ENCODE measurements around the gene C11orf68. TPM values are rescaled to one million over a fixed set of nuclear protein-coding genes. Genes with fewer than 3 reads are reported as not detected.
"Not testable (repeated sequence)": the region's sequence is repeated elsewhere in the genome, so short reads cannot be mapped to it uniquely, and the experiment has no call there.

The C11orf68 gene
- polyA plus RNA-seq, 1 experiment = 81.9 TPM

- CTCF ChIA-PET = interaction anchor here (1.3 kb wide), 1 partner anchor 246 kb away, joined by 3 read pairs; the partner anchor contains the start of gene KAT5
- DNase-seq (ENCODE audit: low read depth) = no peak
- TF ChIP-seq CTCF (IDR thresholded peaks at IDR 0.05; ENCODE audit: insufficient read depth, low read depth, low read length) = no peak
- 0 out of 2 replicates have a peak, but pooled peaks cover 2% of the 10 kb centered on the region for H3K27me3 ChIP-seq (ENCODE audit: control insufficient read depth, insufficient read depth, low read length)
- no peak overlapping the region for H3K4me3 ChIP-seq (ENCODE audit: low read depth, low read length)
- POLR2A ChIA-PET = no interaction called here
- H3K36me3 ChIP-seq (ENCODE audit: control insufficient read depth, insufficient read depth, low read length) = no peaks in the 10 kb centered on the region
Observed at GRCh38 chr11:65958291-65958690, 39.4 kb upstream of the C11orf68 start.

GRCh38 chr11:65954771-65955170 lies 35.9 kb upstream of the C11orf68 start:
- no peak for TF ChIP-seq CTCF (IDR thresholded peaks at IDR 0.05; ENCODE audit: insufficient read depth, low read depth, low read length)
- Histone ChIP-seq H3K27me3 (ENCODE audit: control insufficient read depth, insufficient read depth, low read length) (0 out of 2 replicates have a peak, but pooled peaks cover 2% of the 10 kb centered on the region), H3K4me3 (ENCODE audit: low read depth, low read length) (no peak overlapping the region), H3K36me3 (ENCODE audit: control insufficient read depth, insufficient read depth, low read length) (no peaks in the 10 kb centered on the region)
- ChIA-PET POLR2A (no interaction called here), CTCF (no interaction called here)
- no peak for DNase-seq (ENCODE audit: low read depth)

DNA sequence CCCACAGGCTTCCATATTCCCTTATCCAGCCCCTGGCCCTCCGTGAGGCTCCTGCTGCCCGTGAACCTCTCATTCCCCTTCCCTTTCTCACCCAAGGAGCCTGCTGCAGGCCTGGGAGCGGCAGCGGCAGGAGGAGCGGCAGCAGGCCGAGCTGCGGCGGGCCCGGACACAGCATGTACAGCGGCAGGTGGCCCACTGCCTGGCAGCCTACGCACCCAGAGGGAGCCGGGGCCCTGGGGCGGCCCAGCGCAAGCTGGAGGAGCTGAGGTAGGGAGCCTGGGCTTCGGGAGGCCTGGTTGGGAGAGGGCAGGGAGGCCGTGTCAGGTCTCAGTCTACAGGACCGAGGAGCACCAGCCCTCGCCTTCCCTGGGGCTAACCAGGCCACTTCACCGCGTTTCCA lies 34.6 kb upstream of the C11orf68 start:
- ChIA-PET POLR2A (no interaction called here), CTCF (interaction anchor here (0.7 kb wide), 1 partner anchor 9 kb away, joined by 3 read pairs; no protein-coding TSS in a partner anchor)
- H3K36me3 ChIP-seq (ENCODE audit: control insufficient read depth, insufficient read depth, low read length) = no peaks in the 10 kb centered on the region
- H3K4me3 ChIP-seq (ENCODE audit: low read depth, low read length) = no peak overlapping the region
- no peak for TF ChIP-seq CTCF (IDR thresholded peaks at IDR 0.05; ENCODE audit: insufficient read depth, low read depth, low read length)
- no peak for DNase-seq (ENCODE audit: low read depth)
- H3K27me3 ChIP-seq (ENCODE audit: control insufficient read depth, insufficient read depth, low read length) = 0 out of 2 replicates have a peak, but pooled peaks cover 2% of the 10 kb centered on the region

DNA sequence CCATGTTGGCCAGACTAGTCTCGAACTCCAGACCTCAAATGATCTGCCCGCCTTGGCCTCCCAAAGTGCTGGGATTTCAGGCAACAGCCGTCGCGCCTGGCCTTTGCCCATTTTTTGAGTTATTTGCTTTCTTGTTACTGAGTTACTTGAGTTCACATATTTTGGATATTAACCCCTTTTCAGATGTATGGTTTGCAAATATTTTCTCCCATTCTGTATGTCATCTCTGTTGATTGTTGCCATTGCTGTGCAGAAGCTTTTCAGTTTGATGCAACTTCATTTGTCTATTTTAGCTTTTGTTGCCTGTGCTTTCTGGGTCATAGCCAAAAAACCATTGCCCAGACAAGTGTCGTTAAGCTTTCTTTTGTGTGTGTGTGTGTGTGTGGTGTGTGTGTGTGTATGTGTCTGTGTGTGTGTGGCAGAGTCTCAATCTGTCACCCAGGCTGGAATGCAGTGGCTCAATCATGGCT lies 33.2 kb upstream of the C11orf68 start:
- no peak for DNase-seq (ENCODE audit: low read depth)
- Histone ChIP-seq H3K36me3 (ENCODE audit: control insufficient read depth, insufficient read depth, low read length) (no peaks in the 10 kb centered on the region), H3K27me3 (ENCODE audit: control insufficient read depth, insufficient read depth, low read length) (0 out of 2 replicates have a peak, but pooled peaks cover 2% of the 10 kb centered on the region), H3K4me3 (ENCODE audit: low read depth, low read length) (no peak overlapping the region)
- POLR2A ChIA-PET = no interaction called here
- no peak for TF ChIP-seq CTCF (IDR thresholded peaks at IDR 0.05; ENCODE audit: insufficient read depth, low read depth, low read length)
- CTCF ChIA-PET = interaction anchor here (0.8 to 1.4 kb wide), 2 partner anchors 10 to 32 kb away, joined by 3 read pairs; no protein-coding TSS in a partner anchor

DNA sequence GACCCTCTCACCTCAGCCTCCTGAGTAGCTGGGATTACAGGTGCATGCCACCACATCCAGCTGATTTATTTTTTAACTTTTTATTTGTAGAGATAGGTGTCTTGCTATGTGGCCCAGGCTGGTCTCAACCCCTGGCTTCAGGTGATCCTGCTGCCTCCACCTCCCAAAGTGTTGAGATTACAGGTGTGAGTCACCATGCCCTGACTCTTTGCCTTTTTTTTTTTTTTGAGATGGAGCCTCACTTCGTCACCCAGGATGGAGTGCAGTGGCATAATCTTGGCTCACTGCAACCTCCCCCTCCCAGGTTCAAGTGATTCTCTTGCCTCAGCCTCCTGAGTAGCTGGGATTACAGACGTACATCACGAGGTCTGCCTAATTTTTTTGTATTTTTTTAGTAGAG lies 32.8 kb upstream of the C11orf68 start:
- POLR2A ChIA-PET; DNase-seq (ENCODE audit: low read depth); H3K36me3 ChIP-seq (ENCODE audit: control insufficient read depth, insufficient read depth, low read length); H3K27me3 ChIP-seq (ENCODE audit: control insufficient read depth, insufficient read depth, low read length); H3K4me3 ChIP-seq (ENCODE audit: low read depth, low read length): not testable (repeated sequence)
- CTCF ChIA-PET = interaction anchor here (1.4 kb wide), 1 partner anchor 31 kb away, joined by 3 read pairs; no protein-coding TSS in a partner anchor

GRCh38 chr11:65950711-65951110 lies 31.8 kb upstream of the C11orf68 start:
- POLR2A ChIA-PET; CTCF ChIA-PET; DNase-seq (ENCODE audit: low read depth); H3K27me3 ChIP-seq (ENCODE audit: control insufficient read depth, insufficient read depth, low read length); H3K4me3 ChIP-seq (ENCODE audit: low read depth, low read length); H3K36me3 ChIP-seq (ENCODE audit: control insufficient read depth, insufficient read depth, low read length): not testable (repeated sequence)
